ENCODE data around the gene ZNF516. TPM values are rescaled to one million over a fixed set of nuclear protein-coding genes. Genes with fewer than 3 reads are reported as not detected.
"Not testable (repeated sequence)": the region's sequence is repeated elsewhere in the genome, so short reads cannot be mapped to it uniquely, and the experiment has no call there.

The ZNF516 gene
- total RNA-seq, 1 experiment from 2014 or later, result 6.3 TPM

DNA sequence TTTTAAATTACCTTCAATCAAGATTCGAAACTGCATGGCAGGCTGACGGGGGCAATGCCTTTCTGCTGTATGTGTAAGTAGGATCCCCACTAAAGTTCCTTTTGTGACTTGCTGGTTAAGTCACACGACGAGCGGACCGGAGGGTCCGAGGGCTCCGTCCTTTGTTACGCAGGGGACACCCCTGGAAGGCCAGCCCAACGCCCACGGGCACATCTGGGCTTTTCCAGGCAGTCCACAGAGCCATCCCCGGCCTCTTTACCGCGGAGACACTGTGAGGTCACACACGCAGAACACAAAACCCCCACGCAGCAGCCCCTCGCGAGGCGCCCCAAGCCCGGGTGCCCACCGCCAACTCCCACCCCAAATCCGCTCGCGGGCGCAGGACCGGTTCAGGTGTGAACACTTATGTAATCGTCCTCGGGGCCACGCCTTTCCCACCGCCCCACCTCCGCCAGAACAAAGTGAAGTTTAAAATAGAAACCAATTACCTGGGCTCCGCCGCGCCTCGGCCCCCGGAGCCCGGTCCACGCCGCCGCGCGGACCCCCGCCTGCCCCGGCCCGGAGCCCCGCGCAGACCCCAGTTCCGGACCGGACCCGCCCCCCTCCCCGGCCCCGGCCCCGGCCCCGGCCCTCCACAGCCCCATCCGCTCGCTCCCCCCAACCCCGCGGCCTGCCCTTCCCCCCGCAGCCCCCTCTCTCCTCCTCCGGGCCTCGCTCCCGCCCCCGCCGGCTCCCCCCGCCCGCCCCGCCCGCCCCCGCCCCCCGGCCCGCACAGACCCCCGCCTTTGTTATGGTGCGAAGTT is 4.2 kb downstream of the ZNF516 start:
- DNase-seq (ENCODE audit: low read depth), result peak; percentile 13

DNA sequence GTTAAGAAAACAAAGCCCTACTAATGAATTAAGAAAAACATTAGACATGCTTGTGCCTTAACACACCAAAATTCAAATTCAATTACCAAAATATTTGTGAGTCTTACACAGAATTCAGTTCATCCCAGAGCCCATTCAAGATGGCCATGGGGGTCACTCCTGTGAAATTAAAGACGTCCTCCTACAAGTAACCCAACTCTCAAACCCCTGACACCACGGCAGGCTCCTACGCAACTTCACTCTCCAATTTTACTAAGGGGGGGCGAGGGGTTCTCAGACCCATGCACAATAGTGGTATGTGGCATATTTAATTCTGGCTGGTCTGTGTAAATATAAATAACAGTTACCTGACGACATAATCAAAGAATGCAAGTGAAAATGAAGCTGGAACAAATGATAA is 5.0 kb downstream of the ZNF516 start:
- DNase-seq (ENCODE audit: low read depth), result no peak

DNA sequence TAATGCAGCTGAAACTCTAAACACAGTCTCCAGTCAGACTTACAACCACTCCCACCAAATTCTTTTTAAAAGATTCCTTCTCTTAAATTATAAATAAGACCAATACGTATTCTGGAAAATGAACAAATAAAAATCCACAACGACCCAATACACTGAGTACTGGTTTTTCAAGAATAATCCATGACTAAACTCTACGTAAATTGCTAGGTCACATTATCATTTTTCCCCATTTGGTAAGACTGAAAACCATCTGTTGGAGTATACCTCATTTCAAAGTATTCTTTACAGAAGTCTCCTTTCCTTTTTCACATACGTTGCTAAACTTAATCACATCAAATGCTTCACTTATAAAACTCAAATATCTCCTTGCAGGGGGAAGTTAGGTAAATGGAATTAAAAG is 6.0 kb downstream of the ZNF516 start:
- DNase-seq (ENCODE audit: low read depth), result no peak

DNA sequence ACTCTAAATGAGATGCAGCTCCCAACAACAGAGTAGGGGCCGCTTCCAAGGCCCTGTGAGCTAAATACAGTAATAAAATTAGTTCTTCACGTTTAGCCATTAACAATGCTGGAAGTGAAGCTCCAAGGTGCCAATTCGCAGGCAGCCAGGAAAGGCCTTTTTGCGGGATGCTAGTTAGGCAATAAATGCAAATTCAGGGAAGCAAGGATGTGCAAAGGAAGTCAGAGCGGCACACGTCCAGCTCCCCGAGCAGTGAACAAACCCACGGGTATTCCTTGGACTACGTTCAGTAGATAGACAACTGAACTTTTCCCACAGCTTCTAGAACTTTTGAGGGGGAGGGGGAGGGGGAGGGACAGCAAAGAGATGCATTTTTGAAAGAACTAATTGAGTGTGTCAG is 6.9 kb downstream of the ZNF516 start:
- no peak for DNase-seq (ENCODE audit: low read depth)

DNA sequence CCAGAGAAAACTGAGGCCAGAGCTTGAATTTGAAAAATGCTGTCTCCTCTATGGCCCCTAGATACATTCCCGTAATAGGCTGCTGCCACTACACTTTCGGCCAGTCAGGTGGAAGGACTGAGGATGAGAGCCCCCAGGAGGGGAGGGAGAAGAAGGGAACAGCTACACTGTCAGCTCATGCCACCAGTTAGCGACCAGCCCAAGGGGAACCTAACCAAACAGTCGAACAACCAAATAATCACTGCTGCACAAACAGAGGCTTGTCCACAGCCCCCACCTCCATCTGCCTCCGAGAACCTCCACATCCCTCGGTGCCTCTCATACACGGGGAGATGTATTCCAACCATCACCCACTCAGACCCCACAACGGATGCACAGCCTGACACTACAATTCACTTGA is 7.3 kb downstream of the ZNF516 start:
- no peak for DNase-seq (ENCODE audit: low read depth)

DNA sequence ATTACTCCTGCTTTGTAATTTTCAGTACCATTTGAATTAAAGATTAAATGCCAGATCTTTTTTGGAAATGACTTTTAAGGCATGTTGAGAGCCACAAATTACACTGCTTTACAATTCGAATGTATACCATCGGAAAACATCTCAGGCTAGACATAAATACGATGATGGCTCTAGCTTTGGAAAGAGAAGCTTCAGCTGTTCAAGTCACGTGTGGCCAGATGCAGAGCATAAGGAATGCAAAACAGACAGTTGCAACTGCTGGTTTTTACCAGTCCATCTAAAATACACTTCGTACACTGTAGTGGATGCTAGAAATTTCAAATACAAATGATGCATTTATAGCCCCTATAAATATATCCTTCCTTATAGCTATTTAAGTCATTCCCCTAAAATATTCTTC is 8.0 kb downstream of the ZNF516 start:
- no peak for DNase-seq (ENCODE audit: low read depth)

DNA sequence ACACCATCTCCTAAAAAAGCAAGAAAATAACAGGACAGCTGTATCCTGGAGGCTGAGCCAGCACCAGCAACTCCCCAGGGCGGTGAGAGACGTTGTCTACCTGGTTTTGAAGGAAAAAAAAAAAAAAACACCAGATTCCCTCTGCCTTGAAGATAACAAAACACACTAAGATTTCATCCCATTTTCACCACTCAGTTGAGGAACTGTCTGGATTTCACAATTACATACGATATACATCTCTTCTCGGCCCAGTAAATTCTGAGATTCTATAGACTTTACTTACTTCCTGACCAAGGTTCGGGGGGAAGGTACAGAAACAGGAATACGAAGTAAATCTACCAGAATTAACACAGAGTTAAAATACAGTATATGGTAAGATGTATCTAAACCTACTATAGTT is 8.5 kb downstream of the ZNF516 start:
- DNase-seq (ENCODE audit: low read depth), result no peak

DNA sequence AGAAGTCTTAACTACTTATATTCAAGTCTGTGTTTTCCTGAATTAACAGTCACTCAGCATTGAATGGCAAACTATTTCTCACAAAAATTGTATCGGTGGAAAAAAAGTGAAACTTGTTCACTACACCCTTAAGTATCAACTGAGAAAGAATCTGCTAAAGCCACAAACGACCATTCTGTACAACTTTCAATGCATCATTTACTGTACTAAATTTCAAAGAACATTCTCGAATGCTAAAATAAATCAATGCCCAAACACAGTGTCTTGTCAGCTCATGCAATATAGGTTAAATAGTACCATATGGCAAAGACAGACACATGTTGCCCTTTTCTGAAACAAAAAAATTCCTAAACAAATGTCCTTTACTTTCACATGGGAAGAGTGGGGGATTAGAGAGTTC is 9.0 kb downstream of the ZNF516 start:
- no peak for DNase-seq (ENCODE audit: low read depth)

DNA sequence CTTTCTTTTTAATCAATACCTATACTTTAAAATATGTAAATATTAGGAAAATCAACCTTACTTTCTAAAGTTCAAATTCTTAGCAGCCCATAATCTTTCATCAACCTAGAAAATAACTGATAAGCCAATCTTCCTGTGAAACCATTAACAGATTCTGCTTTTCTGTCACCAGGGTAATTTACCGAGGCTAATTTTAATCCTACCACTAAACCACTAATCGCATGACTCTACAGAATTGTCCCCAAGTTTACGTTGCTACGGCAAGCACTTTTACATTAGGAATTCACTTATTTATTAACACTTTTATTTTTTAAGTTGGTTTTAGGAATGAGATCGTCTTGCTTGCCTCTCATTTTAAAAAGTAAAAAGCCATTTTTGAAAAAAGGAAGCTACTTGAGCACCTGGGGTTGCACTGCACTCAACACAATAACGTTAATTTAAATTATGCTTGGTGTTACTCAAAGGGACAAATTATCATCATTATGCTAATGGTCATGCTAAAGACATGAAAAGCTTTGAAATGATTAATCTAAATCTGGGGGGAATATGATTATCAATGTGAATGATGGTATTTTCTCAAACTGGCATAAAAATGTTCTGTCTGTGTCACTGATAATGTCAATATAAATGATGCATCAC is 10.2 kb downstream of the ZNF516 start:
- DNase-seq (ENCODE audit: low read depth), result no peak

DNA sequence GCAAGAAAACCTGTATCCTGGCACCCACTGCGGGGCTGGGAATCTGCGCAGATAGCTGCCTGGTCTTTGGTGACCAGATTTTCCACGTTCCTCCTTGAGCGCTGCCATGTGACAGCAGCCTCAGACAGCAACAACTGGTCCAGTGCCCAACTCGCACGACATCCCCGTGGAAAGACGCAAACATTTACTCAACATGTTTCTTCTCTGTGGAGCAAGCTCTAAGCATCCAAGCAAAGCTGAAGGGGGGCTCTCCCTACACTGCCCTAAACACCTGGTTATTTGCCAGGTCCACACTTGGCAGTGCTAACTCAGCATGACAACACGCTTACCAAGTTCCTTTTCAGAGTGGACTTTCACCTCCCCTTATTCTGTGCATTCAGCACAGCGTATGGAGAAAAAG is 11.3 kb downstream of the ZNF516 start:
- DNase-seq (ENCODE audit: low read depth), result no peak

DNA sequence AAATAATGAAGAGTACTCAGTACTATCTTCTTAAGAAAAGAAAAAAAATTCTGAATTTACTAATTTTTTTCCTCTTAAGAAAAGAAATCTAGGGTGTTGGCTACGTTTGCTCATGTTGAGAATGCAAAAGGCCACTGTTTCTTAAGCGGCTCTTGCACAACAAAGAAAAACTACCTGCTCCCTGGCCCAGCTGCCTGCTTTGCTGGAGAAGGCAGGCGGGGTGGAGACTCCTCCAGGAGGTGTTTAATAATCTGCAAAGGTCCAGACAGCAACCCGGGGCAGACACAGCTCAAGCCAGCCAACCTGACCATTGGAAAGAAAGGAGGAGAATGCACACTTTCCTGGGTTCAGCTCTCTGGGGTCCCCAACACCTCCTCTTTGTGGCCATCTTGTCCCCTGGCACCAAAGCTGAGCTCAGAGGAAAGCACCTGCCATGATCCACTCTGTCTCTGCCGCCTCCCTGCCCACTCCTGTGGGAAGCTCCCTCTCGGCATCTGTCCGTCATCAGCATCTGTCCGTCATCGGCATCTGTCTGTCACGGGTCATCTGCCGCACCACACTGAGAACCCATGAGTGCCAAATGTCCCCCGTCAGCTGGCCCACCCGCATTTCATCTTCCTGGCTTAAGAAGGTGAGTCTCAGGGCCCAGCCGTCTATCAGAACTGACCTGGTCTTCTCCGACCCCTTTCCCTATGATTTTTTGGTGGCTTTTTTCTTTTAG is 11.9 kb downstream of the ZNF516 start:
- DNase-seq (ENCODE audit: low read depth), result no peak

DNA sequence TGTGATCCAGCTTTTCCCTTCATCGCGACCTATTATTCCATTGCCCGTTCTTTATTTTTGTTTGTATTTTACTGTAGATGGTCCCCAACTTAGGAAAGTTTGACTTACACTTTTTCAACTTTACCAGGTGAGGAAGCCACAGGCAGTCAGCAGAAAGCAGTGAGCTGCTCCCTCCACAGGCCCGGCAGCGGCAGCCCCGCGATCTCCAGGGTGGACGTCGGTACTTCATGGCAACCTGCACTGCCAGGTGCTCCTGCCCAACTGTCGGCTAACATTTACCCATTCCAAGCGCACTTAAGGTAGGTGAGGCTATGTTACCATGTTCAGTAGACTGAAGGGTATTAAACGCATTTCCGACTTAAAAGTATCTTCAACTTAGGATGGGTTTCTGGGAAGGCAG is 12.8 kb downstream of the ZNF516 start:
- no peak for DNase-seq (ENCODE audit: low read depth)

DNA sequence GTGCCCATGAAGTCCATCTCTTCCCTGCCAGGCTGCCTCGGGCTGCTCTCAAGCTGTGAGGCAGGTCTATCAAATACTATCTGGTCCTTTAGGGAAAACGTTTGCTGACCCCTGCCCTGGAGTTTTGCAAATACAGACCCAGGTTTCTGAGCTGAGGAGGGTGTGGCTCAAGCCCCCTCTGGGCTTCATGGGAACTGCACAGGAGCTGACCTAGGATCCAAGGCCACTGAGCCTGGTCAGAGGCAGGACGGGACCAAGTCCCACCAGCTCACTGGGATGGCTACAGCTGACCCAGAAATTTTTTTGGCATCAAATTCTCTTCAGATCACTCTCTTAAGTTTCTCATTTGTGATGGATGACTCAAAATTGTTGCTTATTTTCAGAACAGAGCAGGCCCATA is 14.1 kb downstream of the ZNF516 start:
- no peak for DNase-seq (ENCODE audit: low read depth)

DNA sequence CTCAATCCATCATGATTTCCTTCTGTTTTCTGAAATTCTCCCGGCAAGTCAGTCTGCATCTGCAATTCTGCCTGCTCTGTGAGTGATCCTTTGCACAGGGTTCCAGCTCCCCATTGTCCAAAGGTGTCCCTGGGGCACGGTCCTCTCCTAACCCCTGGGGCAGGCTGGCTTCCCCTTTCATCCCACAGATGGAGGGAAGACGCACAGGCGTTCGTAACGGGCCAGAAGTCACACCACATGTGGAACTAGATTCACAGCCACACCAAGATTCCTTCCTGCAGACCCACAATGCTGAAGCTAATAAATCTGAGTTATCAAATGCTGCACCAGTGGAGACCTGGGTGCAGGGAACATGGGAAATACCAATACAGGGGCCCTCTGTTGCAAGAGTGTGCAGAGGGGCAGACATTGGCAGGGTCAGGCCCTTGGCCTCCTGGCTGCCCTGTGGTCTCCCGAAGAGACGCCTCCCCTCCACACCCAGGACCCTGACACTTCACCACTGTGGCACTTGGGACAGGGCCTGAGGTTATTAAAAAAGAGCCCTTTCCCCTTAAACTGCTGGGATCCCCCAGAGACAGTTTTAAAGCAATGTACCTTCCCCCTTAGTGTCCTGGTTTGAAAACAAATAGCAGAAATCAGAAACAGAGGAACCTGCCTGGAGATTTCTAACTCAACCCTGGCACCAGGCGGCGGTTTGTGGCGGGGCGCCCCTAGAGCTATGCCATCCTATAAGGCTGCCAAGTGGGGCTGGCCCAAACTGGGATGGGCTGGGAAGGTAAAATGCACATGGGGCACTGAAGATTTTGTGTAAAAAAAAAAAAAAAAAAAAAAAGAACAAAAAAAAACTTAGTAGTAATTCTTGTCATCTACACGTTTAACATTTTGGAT is 15.4 kb downstream of the ZNF516 start:
- DNase-seq (ENCODE audit: low read depth), result no peak

DNA sequence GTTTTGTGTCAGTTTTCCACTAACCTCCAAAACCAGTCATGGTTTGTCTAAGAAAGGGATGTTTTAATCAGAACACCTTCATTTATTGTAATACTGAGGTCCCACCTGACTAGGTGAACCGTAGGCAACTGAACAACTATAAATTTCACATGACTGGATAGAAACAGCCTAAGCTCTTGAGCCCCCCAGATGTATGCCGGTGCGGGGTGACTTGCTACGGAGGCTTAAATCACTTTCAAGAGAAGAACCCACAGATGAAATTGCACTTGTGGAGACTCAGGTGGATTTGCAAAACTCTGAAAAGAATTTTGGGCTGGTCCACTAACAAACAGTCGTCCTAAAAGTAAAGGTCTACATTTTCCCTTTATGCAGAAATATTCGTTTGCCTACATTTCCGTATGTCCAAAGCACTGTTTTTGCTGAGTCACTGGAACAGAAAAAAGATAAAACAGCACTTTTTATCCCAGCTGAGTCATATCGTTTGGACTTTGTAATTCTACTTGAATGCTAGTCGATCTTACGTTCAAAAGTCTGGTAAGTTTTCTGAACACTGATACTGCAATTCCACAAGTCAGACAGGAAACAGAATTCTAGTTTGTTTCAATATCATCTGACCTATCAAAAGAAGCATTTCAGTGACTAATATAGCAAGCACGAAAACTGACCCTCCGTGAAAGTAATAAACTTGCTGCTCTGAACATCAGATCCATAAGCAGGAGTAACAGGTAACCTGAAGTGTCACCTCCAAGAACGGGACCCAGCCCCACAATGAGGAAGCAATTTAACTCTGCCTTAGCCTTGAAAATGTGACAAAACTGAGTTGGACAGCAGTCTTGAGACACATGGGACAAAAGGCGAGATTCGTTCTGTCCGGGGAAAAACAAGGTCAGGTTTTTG is 18.1 kb downstream of the ZNF516 start:
- DNase-seq (ENCODE audit: low read depth), result peak; percentile 45

DNA sequence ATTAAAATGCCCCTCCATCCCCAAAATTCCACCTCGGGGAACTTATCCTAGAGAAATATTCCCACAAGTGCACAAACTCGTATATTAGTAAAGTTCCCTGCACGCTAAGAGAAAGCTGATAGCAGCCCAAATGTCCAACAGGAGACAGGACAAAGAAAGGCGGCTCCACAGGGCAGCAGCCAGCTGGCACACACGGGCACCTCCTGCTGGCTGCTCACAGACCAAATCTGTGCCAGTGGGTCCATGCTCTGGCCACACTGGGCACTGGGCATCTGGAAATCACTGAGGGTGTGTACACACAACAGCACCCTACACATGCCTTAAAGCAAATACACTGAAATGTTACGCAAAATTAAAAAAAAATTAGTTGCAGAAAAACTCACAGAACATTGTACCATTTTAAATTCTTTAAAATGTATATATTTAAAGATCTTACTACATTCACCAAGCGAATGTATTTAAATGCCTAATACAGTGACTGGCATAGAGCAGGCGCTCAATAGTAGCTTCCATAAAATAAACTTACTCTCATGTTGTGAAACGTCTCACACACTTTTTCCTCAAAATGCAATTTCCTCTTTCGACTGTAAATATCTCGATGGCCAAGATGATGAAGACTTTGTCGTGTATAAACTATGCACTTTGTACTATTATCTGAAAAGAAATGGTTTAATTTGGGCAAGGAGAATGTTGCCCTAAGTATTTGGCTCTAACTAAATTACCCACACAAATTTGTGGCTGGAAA is 19.4 kb downstream of the ZNF516 start:
- DNase-seq (ENCODE audit: low read depth), result peak; percentile 14

DNA sequence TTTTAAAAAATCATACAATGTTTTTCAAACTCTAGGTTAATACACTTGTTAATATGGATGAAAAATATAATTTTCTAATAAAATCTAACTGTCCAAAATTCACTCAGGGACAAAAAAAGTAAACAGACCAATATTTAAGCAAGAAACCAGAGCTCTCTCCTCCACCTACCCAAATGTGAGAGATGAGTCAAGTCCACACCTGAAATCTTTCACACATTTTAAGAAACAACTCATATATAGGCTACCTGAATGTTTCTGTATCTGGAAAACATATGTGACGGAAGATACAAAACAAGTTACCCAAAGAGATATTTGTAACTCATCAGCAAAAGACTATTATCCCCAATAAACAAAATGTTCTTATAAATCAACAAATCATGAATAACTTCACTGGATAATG is 20.2 kb downstream of the ZNF516 start:
- no peak for DNase-seq (ENCODE audit: low read depth)

DNA sequence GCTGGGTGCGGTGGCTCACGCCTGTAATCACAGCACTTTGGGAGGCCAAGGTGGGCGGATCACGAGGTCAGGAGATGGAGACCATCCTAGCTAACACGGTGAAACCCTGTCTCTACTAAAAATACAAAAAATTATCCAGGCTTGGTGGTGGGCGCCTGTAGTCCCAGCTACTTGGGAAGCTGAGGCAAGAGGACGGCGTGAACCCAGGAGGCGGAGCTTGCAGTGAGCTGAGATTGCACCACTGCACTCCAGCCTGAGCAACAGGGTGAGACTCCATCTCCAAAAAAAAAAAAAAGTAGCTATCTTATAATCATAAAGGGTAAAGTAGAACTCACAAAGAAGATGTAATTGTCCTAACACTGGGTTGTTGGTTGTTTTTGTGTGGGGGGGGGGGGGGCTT is 21.5 kb downstream of the ZNF516 start:
- not testable (repeated sequence) for DNase-seq (ENCODE audit: low read depth)

DNA sequence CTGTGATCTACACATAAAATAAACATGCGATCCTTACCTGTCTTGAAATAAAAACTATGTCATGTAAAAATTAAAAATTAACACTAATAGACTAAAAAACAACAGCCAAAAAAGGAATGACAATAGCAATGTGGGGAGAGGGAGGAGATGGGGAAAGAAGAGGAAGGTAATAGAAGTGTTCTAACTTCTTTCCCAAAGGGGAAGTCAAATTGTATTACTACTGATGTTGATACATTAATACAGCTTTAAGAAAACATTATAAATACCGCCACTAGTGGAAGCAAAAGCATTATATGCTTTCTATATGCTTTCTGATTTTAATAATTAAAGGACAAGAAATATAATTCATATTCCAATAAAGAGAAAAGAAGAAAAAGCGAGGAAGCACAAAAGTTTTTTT is 22.2 kb downstream of the ZNF516 start:
- DNase-seq (ENCODE audit: low read depth), result no peak

DNA sequence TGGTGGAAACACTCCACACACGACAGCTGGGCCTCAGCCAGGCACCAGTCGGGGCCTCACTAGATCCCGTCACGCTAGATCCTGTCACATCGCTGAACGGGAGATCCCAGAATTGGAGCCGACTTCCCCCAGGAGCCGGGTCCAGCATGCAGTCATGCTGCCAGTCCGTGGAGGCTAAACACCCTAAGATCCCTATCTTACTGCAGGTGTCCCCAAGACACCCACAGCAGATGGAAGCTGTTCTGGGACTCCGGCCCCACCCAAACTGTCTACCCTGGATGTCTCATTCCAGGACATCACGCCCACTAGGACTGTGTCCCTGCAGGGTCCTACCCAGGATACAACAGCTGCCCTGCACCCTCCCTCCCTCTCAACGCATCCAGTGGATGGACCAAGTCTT is 23.4 kb downstream of the ZNF516 start:
- DNase-seq (ENCODE audit: low read depth), result no peak
